ENCODE results near the gene NOP9.

Gene NOP9

GRCh38 chr14:24284501-24285035, 15.1 kb upstream of the NOP9 start:
- no peak for DNase-seq

- DNase-seq = no peak
These were observed 14.3 kb upstream of the NOP9 start for GRCh38 chr14:24285351-24285750.

- no peak for DNase-seq
These were observed 12.7 kb upstream of the NOP9 start for GRCh38 chr14:24286996-24287395.

- DNase-seq = no peak
These were observed 9.9 kb upstream of the NOP9 start for GRCh38 chr14:24289649-24290280.

- no peak for DNase-seq
These were observed 8.9 kb upstream of the NOP9 start for GRCh38 chr14:24290746-24291145.

- no peak for DNase-seq
These were observed 8.1 kb upstream of the NOP9 start for GRCh38 chr14:24291446-24292117.

- DNase-seq = no peak
These were observed 7.4 kb upstream of the NOP9 start for GRCh38 chr14:24292118-24292807.

- no peak for DNase-seq
These were observed 6.1 kb upstream of the NOP9 start for GRCh38 chr14:24293525-24293924.

GRCh38 chr14:24296341-24297157, 3.1 kb upstream of the NOP9 start:
- peak; percentile 79 for DNase-seq

- DNase-seq = no peak
These were observed 2.3 kb upstream of the NOP9 start for GRCh38 chr14:24297190-24297964.

- peak; percentile 10 for DNase-seq
These were observed 777 bp upstream of the NOP9 start for GRCh38 chr14:24298892-24299254.

GRCh38 chr14:24300326-24300980, 803 bp downstream of the NOP9 start:
- no peak for DNase-seq

GRCh38 chr14:24304019-24304387, 4.4 kb downstream of the NOP9 start:
- no peak for DNase-seq

- DNase-seq = no peak
These were observed 7.5 kb downstream of the NOP9 start for GRCh38 chr14:24307156-24307574.

GRCh38 chr14:24307575-24308341, 8.1 kb downstream of the NOP9 start, which contains the start of gene CIDEB:
TSS of gene CIDEB (minus strand) at chr14:24307977. CDS start at chr14:24307858, 119 bp downstream.
- peak; percentile 64 for DNase-seq

GRCh38 chr14:24308342-24309124, 8.9 kb downstream of the NOP9 start:
- DNase-seq = no peak

- no peak for DNase-seq
These were observed 10.1 kb downstream of the NOP9 start, which contains the start of gene LTB4R2 for GRCh38 chr14:24309538-24310264. TSS of gene LTB4R2 (plus strand) at chr14:24310140. CDS start at chr14:24310665, 525 bp downstream.

GRCh38 chr14:24310265-24310645, 10.6 kb downstream of the NOP9 start:
- DNase-seq = no peak
